HFFc6 (cell line): ENCODE measurements around the gene CCDC12. TPM values are rescaled to one million over a fixed set of nuclear protein-coding genes. Genes with fewer than 3 reads are reported as not detected.

ENCODE experiments used
- DNase-seq: peaks from one replicate; pipeline ENCODE4 v3.0.0-alpha.2; 2018
- H3K27ac Mint-ChIP-seq: 2 replicates; pipeline ENCODE4 v1.8.0; 2020; ENCODE audit warnings: mild to moderate bottlenecking, mixed read lengths
- H3K27me3 Mint-ChIP-seq: 2 replicates; pipeline ENCODE4 v1.8.0; 2021; ENCODE audit warnings: mild to moderate bottlenecking, moderate library complexity, mixed read lengths; ENCODE audit not compliant: insufficient read depth
- H3K36me3 Mint-ChIP-seq: 2 replicates; pipeline ENCODE4 v1.8.0; 2021; ENCODE audit warnings: low read depth, mixed read lengths
- H3K4me1 Mint-ChIP-seq: 2 replicates; pipeline ENCODE4 v1.8.0; 2020; ENCODE audit warnings: low read depth, mixed read lengths
- H3K4me3 Mint-ChIP-seq: 2 replicates; pipeline ENCODE4 v1.8.0; 2020; ENCODE audit warnings: mild to moderate bottlenecking, moderate library complexity, mixed read lengths
- H3K9me3 Mint-ChIP-seq: 2 replicates; pipeline ENCODE4 v1.8.0; 2020; ENCODE audit warnings: mild to moderate bottlenecking, mixed read lengths
- total RNA-seq, 6 experiments: library from RNA; stranded (reverse); fragmentation: NEBNext Ultra II Directional; extraction: Animal tissue kit (Norgen Biotek cat#: 25700); gene quantifications; 2 replicates in 1 of 6; 3 replicates in 5 of 6; pipeline ENCODE4 v1.2.3, GENCODE V29; 2021
- TF ChIP-seq, protein P1 (sequence below): fragments of 200-600 bp; sonication (generic); IDR thresholded peaks from 2 replicates; pipeline ENCODE4 v1.5.0; 2021; ENCODE audit warnings: antibody characterized with exemption, mild to moderate bottlenecking

CCDC12 gene
- total RNA-seq, 6 experiments from 2014 or later, result 21.3 to 27.9 (median 27.2) TPM

DNA sequence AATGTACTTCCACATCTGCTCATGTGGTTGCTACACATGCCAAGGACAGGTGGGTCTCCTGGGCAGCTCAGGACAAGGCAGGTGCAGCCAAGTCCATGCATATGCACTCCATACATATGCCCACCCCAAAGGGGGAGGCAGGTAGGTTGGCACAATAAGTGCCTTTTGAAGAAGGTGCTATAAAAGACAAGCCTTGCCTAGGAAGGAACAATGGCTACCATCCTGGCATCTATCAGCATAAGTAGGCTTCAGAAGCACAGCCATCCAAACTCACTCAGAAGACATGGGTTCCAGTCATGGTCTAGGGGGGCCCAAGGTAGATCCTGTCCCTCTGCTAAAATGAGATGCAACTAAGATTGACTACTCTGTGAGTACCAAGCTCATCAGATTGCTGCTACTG, 37.5 kb upstream of the CCDC12 start:
- no peak overlapping the region for H3K4me3 Mint-ChIP-seq
- H3K4me1 Mint-ChIP-seq, result peaks cover 38% of the 10 kb centered on the region
- TF ChIP-seq, protein P1, sequence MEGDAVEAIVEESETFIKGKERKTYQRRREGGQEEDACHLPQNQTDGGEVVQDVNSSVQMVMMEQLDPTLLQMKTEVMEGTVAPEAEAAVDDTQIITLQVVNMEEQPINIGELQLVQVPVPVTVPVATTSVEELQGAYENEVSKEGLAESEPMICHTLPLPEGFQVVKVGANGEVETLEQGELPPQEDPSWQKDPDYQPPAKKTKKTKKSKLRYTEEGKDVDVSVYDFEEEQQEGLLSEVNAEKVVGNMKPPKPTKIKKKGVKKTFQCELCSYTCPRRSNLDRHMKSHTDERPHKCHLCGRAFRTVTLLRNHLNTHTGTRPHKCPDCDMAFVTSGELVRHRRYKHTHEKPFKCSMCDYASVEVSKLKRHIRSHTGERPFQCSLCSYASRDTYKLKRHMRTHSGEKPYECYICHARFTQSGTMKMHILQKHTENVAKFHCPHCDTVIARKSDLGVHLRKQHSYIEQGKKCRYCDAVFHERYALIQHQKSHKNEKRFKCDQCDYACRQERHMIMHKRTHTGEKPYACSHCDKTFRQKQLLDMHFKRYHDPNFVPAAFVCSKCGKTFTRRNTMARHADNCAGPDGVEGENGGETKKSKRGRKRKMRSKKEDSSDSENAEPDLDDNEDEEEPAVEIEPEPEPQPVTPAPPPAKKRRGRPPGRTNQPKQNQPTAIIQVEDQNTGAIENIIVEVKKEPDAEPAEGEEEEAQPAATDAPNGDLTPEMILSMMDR, result no peak
- peaks cover 33% of the 10 kb centered on the region; the same call in 1 of the 2 replicates for H3K36me3 Mint-ChIP-seq
- DNase-seq, result no peak
- no peaks in the 10 kb centered on the region for H3K9me3 Mint-ChIP-seq
- H3K27ac Mint-ChIP-seq, result no peak overlapping the region
- H3K27me3 Mint-ChIP-seq, result peaks cover 15% of the 10 kb centered on the region

DNA sequence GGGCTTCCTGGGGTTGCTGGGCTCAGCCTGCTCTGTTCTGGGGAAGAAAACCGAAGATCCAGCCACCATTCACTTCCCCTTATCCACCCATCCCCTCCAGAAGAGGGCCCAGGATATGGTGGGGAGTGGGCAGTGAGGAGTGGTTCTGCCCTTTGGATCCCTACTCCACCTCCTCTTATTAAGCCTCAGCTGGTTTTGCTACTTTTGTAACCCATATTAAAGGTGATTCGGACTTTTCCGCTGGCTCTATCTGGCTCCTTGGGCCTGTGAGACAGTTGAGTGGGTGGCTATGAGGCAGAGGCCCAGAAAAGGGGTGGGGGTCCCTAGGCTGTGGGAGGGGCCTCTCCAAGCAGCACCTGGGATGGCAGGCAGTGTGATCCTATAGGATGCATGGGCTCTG, 36.7 kb upstream of the CCDC12 start:
- Mint-ChIP-seq H3K4me1 (peaks cover 30% of the 10 kb centered on the region), H3K27me3 (peaks cover 15% of the 10 kb centered on the region), H3K36me3 (peaks cover 26% of the 10 kb centered on the region; the same call in 1 of the 2 replicates), H3K4me3 (no peak overlapping the region), H3K9me3 (no peaks in the 10 kb centered on the region), H3K27ac (no peak overlapping the region)
- TF ChIP-seq, protein P1, result no peak
- no peak for DNase-seq

DNA sequence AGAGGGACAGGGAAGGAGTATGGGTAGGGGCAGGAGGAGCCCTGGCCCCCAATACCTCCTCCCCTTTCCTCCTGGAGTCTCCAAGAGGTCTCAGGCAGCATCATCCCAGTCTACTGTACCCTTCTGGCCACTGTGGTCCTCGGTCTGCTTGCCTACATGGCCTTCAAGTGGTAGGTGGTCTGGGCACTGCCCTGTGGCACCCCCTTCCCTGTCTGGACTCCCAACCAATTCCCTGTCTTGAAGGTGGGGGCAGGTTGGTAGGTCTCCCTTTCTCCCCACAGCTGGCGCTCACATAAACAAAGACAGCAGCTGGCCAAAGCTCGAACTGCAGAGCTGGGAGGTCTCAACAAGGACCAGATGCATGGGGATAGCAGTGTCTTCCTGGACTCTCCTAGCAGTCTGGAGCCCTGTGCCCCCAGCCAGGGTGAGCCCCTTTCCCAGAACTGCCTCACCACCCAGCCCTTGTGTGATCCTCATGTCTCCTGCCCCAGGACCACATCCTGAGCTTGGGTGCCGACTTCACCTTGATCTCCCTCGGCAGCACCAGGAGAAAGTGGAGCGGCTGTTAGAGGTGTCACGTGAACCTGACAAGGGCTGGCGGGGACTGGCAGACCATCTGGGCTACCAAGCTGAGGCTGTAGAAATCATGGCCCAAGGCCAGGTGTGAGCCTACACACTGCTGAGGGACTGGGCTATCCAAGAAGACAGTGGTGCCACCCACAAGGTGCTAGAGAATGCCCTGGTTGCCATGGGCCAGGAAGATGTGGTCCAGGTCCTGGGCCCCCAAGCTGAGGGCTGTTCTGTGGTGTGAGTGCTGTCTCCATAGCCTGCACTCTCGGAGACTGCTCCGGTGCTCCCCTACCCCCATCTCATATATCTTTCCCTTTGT, 36.0 kb upstream of the CCDC12 start:
- no peaks in the 10 kb centered on the region for H3K9me3 Mint-ChIP-seq
- no peak for DNase-seq
- TF ChIP-seq, protein P1, result no peak
- H3K36me3 Mint-ChIP-seq, result peaks cover 26% of the 10 kb centered on the region; the same call in 1 of the 2 replicates
- H3K27me3 Mint-ChIP-seq, result peaks cover 15% of the 10 kb centered on the region
- peaks cover 24% of the 10 kb centered on the region for H3K4me1 Mint-ChIP-seq
- no peak overlapping the region for H3K27ac Mint-ChIP-seq
- H3K4me3 Mint-ChIP-seq, result no peak overlapping the region

DNA sequence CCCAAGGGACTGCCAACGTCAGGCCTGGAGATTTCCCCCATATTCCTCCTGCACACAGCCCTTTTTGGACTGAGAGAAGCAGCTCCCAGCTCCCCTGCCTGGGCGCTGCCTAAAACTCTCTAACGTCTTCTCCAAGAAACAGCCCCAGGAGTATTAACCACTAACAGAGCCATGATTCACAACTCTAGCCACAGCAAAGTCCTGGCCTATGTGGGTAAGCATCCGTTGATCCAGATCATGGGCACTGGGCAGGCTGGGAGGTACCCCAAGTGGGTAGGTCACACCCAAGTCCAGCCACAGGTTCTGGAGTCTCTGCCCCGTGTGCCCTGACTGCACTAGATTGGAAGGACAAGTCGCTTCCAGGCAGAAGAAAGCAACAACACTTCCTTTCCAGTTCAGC, 34.8 kb upstream of the CCDC12 start:
- H3K27ac Mint-ChIP-seq, result peak overlapping the region; percentile 0; the same call in 1 of the 2 replicates

DNA sequence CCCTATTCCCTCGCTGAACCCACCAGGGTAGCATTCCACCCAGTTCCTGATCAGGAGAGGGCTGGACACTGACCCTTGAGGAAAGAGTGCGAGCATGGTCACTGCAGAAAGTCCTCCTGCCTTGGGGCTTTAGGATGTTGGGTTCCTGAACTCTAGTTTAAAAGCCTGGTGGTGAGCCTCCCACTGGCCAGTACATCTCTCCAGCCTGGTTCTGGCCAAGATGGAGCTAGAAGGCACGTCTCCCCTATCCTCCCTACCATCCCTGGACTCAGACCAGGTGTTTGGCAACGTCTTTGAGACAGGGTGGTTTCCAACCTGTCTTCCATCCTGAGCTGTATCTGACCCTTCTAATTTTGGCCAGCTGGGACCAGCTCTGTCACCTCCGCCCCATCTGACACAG, 34.4 kb upstream of the CCDC12 start:
- H3K36me3 Mint-ChIP-seq, result peaks cover 15% of the 10 kb centered on the region; the same call in 1 of the 2 replicates
- H3K4me3 Mint-ChIP-seq, result no peak overlapping the region; the same call in 1 of the 2 replicates
- H3K4me1 Mint-ChIP-seq, result peaks cover 7% of the 10 kb centered on the region
- H3K27me3 Mint-ChIP-seq, result peaks cover 13% of the 10 kb centered on the region
- DNase-seq, result no peak
- TF ChIP-seq, protein P1, result no peak
- H3K27ac Mint-ChIP-seq, result peak overlapping the region; percentile 84; the same call in 1 of the 2 replicates
- no peaks in the 10 kb centered on the region for H3K9me3 Mint-ChIP-seq

More for the DNA sequence above, 34.8 kb upstream of the CCDC12 start:
- Mint-ChIP-seq H3K27me3 (peaks cover 13% of the 10 kb centered on the region), H3K9me3 (no peaks in the 10 kb centered on the region), H3K4me1 (peaks cover 11% of the 10 kb centered on the region), H3K36me3 (peaks cover 18% of the 10 kb centered on the region; the same call in 1 of the 2 replicates), H3K4me3 (no peak overlapping the region)
- TF ChIP-seq, protein P1, result no peak
- DNase-seq, result no peak
